Uterus (tissue), 2 donors: ENCODE measurements around the gene HMHB1.

Experiments used
- CTCF ChIP-seq, 4 experiments: fragments of 200-600 bp in 2 of 4; fragments of 450-650 bp in 2 of 4; sonication (generic) in 2 of 4; IDR thresholded peaks; one replicate each; pipeline ENCODE4 v1.5.1; 2016 to 2019; ENCODE audit warnings: antibody characterized with exemption in 4 of 4, mild to moderate bottlenecking in 2 of 4, moderate library complexity in 1 of 4
- POLR2A ChIP-seq, 2 donors: fragments of 450-650 bp; IDR thresholded peaks; one replicate each; pipeline ENCODE4 v1.6.1; 2016; ENCODE audit warnings: antibody characterized with exemption in 2 of 2, mild to moderate bottlenecking in 1 of 2, moderate library complexity in 1 of 2

GRCh38 chr5:143819716-143820115 is 7.8 kb downstream of the HMHB1 start:
- no peak for TF ChIP-seq CTCF (IDR thresholded peaks at IDR 0.05)
- TF ChIP-seq POLR2A (IDR thresholded peaks at IDR 0.05) = no peak
